Transverse colon (tissue), 4 donors: Measurements from ENCODE around the gene BTG4. TPM values are rescaled to one million over a fixed set of nuclear protein-coding genes. Genes with fewer than 3 reads are reported as not detected.

Experiments
- DNase-seq: peaks from one replicate; pipeline ENCODE4 v3.0.0-alpha.2; 2019
- H3K27ac ChIP-seq, 4 donors: fragments of 200-600 bp; sonication (generic); 2 replicates each; pipeline ENCODE4 v1.5.1; 2016 to 2018; ENCODE audit warnings: inconsistent platforms in 4 of 4
- H3K27me3 ChIP-seq: fragments of 200-600 bp; sonication (generic); 2 replicates; pipeline ENCODE4 v1.5.1; 2017; ENCODE audit warnings: inconsistent platforms
- H3K36me3 ChIP-seq, 4 donors: fragments of 200-600 bp; sonication (generic); 2 replicates each; pipeline ENCODE4 v1.5.1; 2017 to 2019; ENCODE audit warnings: inconsistent platforms in 4 of 4
- H3K4me1 ChIP-seq, 4 donors: fragments of 200-600 bp; sonication (generic); 2 replicates each; pipeline ENCODE4 v1.5.1; 2017 to 2020; ENCODE audit warnings: inconsistent platforms in 4 of 4
- H3K4me3 ChIP-seq, 4 donors: fragments of 200-600 bp; sonication (generic); 1 replicate in 1 of 4; 2 replicates in 3 of 4; pipeline versions ENCODE4 v1.5.1 to v1.6.1; 2017 to 2019; ENCODE audit warnings: inconsistent platforms in 4 of 4
- H3K9me3 ChIP-seq, 2 donors: fragments of 200-600 bp; sonication (generic); 2 replicates each; pipeline ENCODE4 v1.5.1; 2017 to 2019; ENCODE audit warnings: inconsistent platforms in 2 of 2
- CTCF ChIP-seq, 5 experiments: fragments of 200-600 bp in 3 of 5; fragments of 450-650 bp in 2 of 5; sonication (generic) in 3 of 5; IDR thresholded peaks; 1 replicate in 2 of 5; 2 replicates in 3 of 5; pipeline ENCODE4 v1.5.1; 2016 to 2017; ENCODE audit warnings: antibody characterized with exemption in 5 of 5, inconsistent platforms in 3 of 5, mild to moderate bottlenecking in 2 of 5, moderate library complexity in 1 of 5
- EP300 ChIP-seq: sonication (generic); formaldehyde crosslinking; IDR thresholded peaks from one replicate; pipeline ENCODE4 v1.6.1; 2017; ENCODE audit warnings: antibody characterized with exemption, low read depth
- POLR2A ChIP-seq: fragments of 450-650 bp; IDR thresholded peaks from one replicate; pipeline ENCODE4 v1.6.1; 2016; ENCODE audit warnings: antibody characterized with exemption, mild to moderate bottlenecking, moderate library complexity
- POLR2AphosphoS5 ChIP-seq, 3 donors: sonication (generic); formaldehyde crosslinking; IDR thresholded peaks; one replicate each; pipeline ENCODE4 v1.6.1; 2016; ENCODE audit warnings: antibody characterized with exemption in 3 of 3
- WGBS, 2 donors: methylation state at CpG; one replicate each; pipeline ENCODE4 v1.1.5; 2018; ENCODE audit warnings: low coverage in 1 of 2; 5-methylcytosine and 5-hydroxymethylcytosine counted together
- in situ Hi-C, 4 donors: fragments of 200-750 bp; cut with MboI; loops; one replicate each; pipeline versions ENCODE4 v1.15.0 to v1.15.1; 2017; ENCODE audit warnings: low sequenced_read_pairs in 3 of 4, low pct_ligation_motif_present in 1 of 4, low pct_unique_long_range_greater_than_20kb in 1 of 4
- intact Hi-C: fragments of 100-400 bp; cut with DNase I; formaldehyde crosslinking; loops from one replicate; pipeline ENCODE4 v1.15.1; 2023; ENCODE audit warnings: low total_unique reads
- total RNA-seq, 4 donors: library from RNA; depleted of rRNA; stranded (reverse); fragments of >200 nt; gene quantifications; one replicate each; pipeline ENCODE4 v1.1.0, GENCODE V29; 2016

Gene BTG4
- total RNA-seq, 4 donors from 2014 or later, result not detected

GRCh38 chr11:111520560-111520959 is 8.4 kb upstream of the BTG4 start:
- H3K4me1 ChIP-seq, result no peaks in the 10 kb centered on the region
- H3K9me3 ChIP-seq, result no peaks in the 10 kb centered on the region
- H3K27me3 ChIP-seq, result no peaks in the 10 kb centered on the region
- WGBS, 2 donors, result 94 to 97% methylated on average over 2 of the region's 2 CpGs
- DNase-seq, result no peak
- no peak for TF ChIP-seq POLR2AphosphoS5 (IDR thresholded peaks at IDR 0.05)
- TF ChIP-seq CTCF (IDR thresholded peaks at IDR 0.05), result no peak
- no peak for TF ChIP-seq POLR2A
- no peak for TF ChIP-seq EP300
- no peak overlapping the region for H3K4me3 ChIP-seq
- no peaks in the 10 kb centered on the region for H3K36me3 ChIP-seq
- intact Hi-C loops (no loop called here), in situ Hi-C loops (no loop called here)
- no peak overlapping the region for H3K27ac ChIP-seq

GRCh38 chr11:111518668-111519067 is 6.5 kb upstream of the BTG4 start:
- H3K4me3 ChIP-seq, result no peak overlapping the region
- no peaks in the 10 kb centered on the region for H3K36me3 ChIP-seq
- intact Hi-C loops (no loop called here), in situ Hi-C loops (no loop called here)
- DNase-seq, result no peak
- peaks cover 17% of the 10 kb centered on the region for H3K27me3 ChIP-seq
- peaks cover 0 to 6% (median 2%) of the 10 kb centered on the region in 4 donors for H3K4me1 ChIP-seq
- TF ChIP-seq POLR2AphosphoS5 (IDR thresholded peaks at IDR 0.05) (no peak), EP300 (no peak), POLR2A (no peak), CTCF (IDR thresholded peaks at IDR 0.05) (no peak)
- H3K27ac ChIP-seq, result no peak overlapping the region
- 55% methylated on average over 1 of the region's 1 CpG; no CpG with 5 or more reads in 1 of the 2 donors for WGBS, 2 donors
- H3K9me3 ChIP-seq, result no peaks in the 10 kb centered on the region

- H3K36me3 ChIP-seq, result no peaks in the 10 kb centered on the region
- no peaks in the 10 kb centered on the region for H3K9me3 ChIP-seq
- intact Hi-C loops, result no loop called here
- no peak overlapping the region for H3K27ac ChIP-seq
- 80 to 96% methylated on average over 1 to 2 of the region's 2 CpGs for WGBS, 2 donors
- H3K4me1 ChIP-seq, result peaks cover 0 to 14% (median 11%) of the 10 kb centered on the region in 4 donors
- in situ Hi-C loops, result no loop called here
- DNase-seq, result no peak
- H3K4me3 ChIP-seq, result no peak overlapping the region
- TF ChIP-seq EP300, result no peak
- no peak for TF ChIP-seq CTCF (IDR thresholded peaks at IDR 0.05)
- TF ChIP-seq POLR2AphosphoS5 (IDR thresholded peaks at IDR 0.05), result no peak
- TF ChIP-seq POLR2A, result no peak
- peaks cover 44% of the 10 kb centered on the region for H3K27me3 ChIP-seq
Observed at GRCh38 chr11:111515591-111515990, 3.4 kb upstream of the BTG4 start.

GRCh38 chr11:111514216-111515031 is 2.2 kb upstream of the BTG4 start, which contains the start of gene HOATZ:
HOATZ (plus strand) TSS chr11:111514778; CDS start chr11:111514785, 7 bp downstream.
- H3K27me3 ChIP-seq, result peaks cover 44% of the 10 kb centered on the region
- H3K36me3 ChIP-seq, result no peaks in the 10 kb centered on the region
- TF ChIP-seq CTCF (IDR thresholded peaks at IDR 0.05), result no peak
- TF ChIP-seq POLR2A, result no peak
- peaks cover 0 to 14% (median 11%) of the 10 kb centered on the region in 4 donors for H3K4me1 ChIP-seq
- H3K27ac ChIP-seq, result no peak within 1 kb of the TSS
- no peaks in the 10 kb centered on the region for H3K9me3 ChIP-seq
- in situ Hi-C loops (no loop called here), intact Hi-C loops (no loop called here)
- WGBS, 2 donors, result 29% methylated on average over 33 of the region's 39 CpGs; no CpG with 5 or more reads in 1 of the 2 donors
- H3K4me3 ChIP-seq, result no peak within 1 kb of the TSS
- no peak for DNase-seq
